ENCODE measurements around the gene ADPRHL1.

- TF ChIP-seq CTCF (IDR thresholded peaks at IDR 0.05; ENCODE audit: insufficient read depth, low read depth, low read length): no peak
- no peak for TF ChIP-seq EZH2 (IDR thresholded peaks at IDR 0.05; ENCODE audit: insufficient read depth, low read length)
Observed at GRCh38 chr13:113402471-113403254, 50.6 kb downstream of the ADPRHL1 start.
